ENCODE results near the gene SLC38A6. TPM values are rescaled to one million over a fixed set of nuclear protein-coding genes. Genes with fewer than 3 reads are reported as not detected.

SLC38A6 gene
- total RNA-seq (2014; rRNA removed; shearing (Covaris generic)) (9.8 and 23.2 TPM in 2 replicates), polyA plus RNA-seq (2016; fragmentation: Nextera tagmentation; extraction: Ambion mirVana) (11.9 TPM in 2 replicates)
- long read RNA-seq, partial matches to known transcripts: 0 of 7 reads
- long read RNA-seq, other reads (novel, unspliced or antisense): 7 of 7 reads

DNA sequence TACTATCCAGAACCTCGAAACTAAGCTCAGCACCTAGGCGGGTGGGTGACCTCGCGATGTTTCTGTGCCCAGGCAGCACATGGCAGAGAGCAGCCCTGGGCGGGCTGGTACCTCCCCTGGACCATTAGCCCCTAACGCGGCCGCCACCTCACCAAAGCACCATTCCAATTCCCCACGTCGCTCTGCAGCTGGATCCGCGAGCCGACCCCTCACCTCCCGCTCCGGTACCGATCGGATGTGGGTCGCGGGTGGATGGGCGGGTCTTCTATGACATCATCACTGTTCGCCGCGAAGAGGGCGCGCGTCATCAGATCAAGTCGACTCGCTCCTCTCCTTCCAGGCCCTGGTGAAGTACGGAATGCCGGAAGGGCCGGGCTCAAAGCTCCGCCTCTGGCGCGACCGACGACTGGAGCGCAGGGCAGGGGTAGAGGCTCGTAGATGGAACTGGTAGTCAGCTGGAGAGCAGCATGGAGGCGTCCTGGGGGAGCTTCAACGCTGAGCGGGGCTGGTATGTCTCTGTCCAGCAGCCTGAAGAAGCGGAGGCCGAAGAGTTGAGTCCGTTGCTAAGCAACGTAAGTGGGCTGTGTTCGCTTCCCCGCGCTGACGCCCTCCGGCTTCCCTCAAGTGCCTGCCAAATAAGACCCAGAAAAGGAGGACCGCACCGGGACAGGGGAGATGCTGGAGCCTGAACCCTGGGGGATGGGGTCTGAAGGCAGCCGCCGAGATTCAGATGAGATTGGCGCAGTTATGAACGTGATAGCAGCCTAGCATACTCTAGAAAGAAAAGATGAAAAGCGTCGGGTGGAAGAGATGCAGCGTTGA lies at the start of gene SLC38A6, which contains the start of gene TRMT5:
Gene SLC38A6, plus strand, starts transcription at position 435 of the 822 bp plus-strand sequence. Its CDS starts 33 bp downstream, at position 468.
Gene TRMT5, minus strand, starts transcription at position 269 of the 822 bp plus-strand sequence. Its CDS starts 106 bp downstream, at position 163.
- no peaks in the 10 kb centered on the region for H3K9me2 ChIP-seq (ENCODE audit: insufficient read depth)
- H3K27ac ChIP-seq (ENCODE audit: low read depth): peak within 1 kb of the TSS; percentile 66
- H3K36me3 ChIP-seq (ENCODE audit: insufficient read depth): no peaks in the 10 kb centered on the region; the same call in 1 of the 2 replicates
- Mint-ChIP-seq H3K4me1 (peaks cover 16% of the 10 kb centered on the region; the same call in 2 of the 3 replicates), H3K9me3 (no peaks in the 10 kb centered on the region), H3K4me3 (no peak within 1 kb of the TSS), H3K27ac (no peak within 1 kb of the TSS), H3K36me3 (ENCODE audit: low read depth) (peaks cover 17% of the 10 kb centered on the region; the same call in 2 of the 3 replicates), H3K27me3 (ENCODE audit: insufficient read depth, low read depth, poor library complexity) (no peaks in the 10 kb centered on the region)
- H3K4me1 ChIP-seq (ENCODE audit: insufficient read depth): peaks cover 5% of the 10 kb centered on the region; the same call in 1 of the 2 replicates
- H3K79me2 ChIP-seq (replicated peaks; ENCODE audit: insufficient read depth): peaks cover 41% of the 10 kb centered on the region
- peak; percentile 98 for ATAC-seq
- DNase-seq (ENCODE audit: low spot score): peak; percentile 97
- H3K4me2 ChIP-seq: peak within 1 kb of the TSS; percentile 95
- no peaks in the 10 kb centered on the region for H4K20me1 ChIP-seq (replicated peaks; ENCODE audit: insufficient read depth)
- H3F3A ChIP-seq (replicated peaks; ENCODE audit: low read depth): no peaks in the 10 kb centered on the region
- peak within 1 kb of the TSS; percentile 89 for H3K4me3 ChIP-seq
- peak within 1 kb of the TSS; percentile 99 for H2AFZ ChIP-seq
- no peaks in the 10 kb centered on the region for H3K27me3 ChIP-seq (ENCODE audit: insufficient read depth)
- TF ChIP-seq STAT1 (IDR thresholded peaks at IDR 0.05; ENCODE audit: unreplicated experiment) (no peak), JUNB (IDR thresholded peaks at IDR 0.05; ENCODE audit: unreplicated experiment) (no peak), CREB1 (CRISPR knock-in tag; IDR thresholded peaks at IDR 0.05; ENCODE audit: low read depth) (peak; percentile 99), ZNF114 (CRISPR knock-in tag; IDR thresholded peaks at IDR 0.05) (no peak), NANOG (IDR thresholded peaks at IDR 0.05; ENCODE audit: borderline replicate concordance) (0 out of 2 replicates have a peak, but pooled peaks have one; percentile 23), POLR2AphosphoS5 (IDR thresholded peaks at IDR 0.05; ENCODE audit: low read depth) (peak; percentile 97), ZNF331 (CRISPR knock-in tag; IDR thresholded peaks at IDR 0.05; ENCODE audit: low read depth) (no peak)
- TF ChIP-seq, protein P1, sequence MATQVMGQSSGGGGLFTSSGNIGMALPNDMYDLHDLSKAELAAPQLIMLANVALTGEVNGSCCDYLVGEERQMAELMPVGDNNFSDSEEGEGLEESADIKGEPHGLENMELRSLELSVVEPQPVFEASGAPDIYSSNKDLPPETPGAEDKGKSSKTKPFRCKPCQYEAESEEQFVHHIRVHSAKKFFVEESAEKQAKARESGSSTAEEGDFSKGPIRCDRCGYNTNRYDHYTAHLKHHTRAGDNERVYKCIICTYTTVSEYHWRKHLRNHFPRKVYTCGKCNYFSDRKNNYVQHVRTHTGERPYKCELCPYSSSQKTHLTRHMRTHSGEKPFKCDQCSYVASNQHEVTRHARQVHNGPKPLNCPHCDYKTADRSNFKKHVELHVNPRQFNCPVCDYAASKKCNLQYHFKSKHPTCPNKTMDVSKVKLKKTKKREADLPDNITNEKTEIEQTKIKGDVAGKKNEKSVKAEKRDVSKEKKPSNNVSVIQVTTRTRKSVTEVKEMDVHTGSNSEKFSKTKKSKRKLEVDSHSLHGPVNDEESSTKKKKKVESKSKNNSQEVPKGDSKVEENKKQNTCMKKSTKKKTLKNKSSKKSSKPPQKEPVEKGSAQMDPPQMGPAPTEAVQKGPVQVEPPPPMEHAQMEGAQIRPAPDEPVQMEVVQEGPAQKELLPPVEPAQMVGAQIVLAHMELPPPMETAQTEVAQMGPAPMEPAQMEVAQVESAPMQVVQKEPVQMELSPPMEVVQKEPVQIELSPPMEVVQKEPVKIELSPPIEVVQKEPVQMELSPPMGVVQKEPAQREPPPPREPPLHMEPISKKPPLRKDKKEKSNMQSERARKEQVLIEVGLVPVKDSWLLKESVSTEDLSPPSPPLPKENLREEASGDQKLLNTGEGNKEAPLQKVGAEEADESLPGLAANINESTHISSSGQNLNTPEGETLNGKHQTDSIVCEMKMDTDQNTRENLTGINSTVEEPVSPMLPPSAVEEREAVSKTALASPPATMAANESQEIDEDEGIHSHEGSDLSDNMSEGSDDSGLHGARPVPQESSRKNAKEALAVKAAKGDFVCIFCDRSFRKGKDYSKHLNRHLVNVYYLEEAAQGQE (IDR thresholded peaks at IDR 0.05; ENCODE audit: unreplicated experiment): peak; percentile 67
- TF ChIP-seq, protein P2, sequence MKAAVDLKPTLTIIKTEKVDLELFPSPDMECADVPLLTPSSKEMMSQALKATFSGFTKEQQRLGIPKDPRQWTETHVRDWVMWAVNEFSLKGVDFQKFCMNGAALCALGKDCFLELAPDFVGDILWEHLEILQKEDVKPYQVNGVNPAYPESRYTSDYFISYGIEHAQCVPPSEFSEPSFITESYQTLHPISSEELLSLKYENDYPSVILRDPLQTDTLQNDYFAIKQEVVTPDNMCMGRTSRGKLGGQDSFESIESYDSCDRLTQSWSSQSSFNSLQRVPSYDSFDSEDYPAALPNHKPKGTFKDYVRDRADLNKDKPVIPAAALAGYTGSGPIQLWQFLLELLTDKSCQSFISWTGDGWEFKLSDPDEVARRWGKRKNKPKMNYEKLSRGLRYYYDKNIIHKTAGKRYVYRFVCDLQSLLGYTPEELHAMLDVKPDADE (IDR thresholded peaks at IDR 0.05): peak; percentile 51; the same call in 1 of the 2 replicates
- TF ChIP-seq, protein P3, sequence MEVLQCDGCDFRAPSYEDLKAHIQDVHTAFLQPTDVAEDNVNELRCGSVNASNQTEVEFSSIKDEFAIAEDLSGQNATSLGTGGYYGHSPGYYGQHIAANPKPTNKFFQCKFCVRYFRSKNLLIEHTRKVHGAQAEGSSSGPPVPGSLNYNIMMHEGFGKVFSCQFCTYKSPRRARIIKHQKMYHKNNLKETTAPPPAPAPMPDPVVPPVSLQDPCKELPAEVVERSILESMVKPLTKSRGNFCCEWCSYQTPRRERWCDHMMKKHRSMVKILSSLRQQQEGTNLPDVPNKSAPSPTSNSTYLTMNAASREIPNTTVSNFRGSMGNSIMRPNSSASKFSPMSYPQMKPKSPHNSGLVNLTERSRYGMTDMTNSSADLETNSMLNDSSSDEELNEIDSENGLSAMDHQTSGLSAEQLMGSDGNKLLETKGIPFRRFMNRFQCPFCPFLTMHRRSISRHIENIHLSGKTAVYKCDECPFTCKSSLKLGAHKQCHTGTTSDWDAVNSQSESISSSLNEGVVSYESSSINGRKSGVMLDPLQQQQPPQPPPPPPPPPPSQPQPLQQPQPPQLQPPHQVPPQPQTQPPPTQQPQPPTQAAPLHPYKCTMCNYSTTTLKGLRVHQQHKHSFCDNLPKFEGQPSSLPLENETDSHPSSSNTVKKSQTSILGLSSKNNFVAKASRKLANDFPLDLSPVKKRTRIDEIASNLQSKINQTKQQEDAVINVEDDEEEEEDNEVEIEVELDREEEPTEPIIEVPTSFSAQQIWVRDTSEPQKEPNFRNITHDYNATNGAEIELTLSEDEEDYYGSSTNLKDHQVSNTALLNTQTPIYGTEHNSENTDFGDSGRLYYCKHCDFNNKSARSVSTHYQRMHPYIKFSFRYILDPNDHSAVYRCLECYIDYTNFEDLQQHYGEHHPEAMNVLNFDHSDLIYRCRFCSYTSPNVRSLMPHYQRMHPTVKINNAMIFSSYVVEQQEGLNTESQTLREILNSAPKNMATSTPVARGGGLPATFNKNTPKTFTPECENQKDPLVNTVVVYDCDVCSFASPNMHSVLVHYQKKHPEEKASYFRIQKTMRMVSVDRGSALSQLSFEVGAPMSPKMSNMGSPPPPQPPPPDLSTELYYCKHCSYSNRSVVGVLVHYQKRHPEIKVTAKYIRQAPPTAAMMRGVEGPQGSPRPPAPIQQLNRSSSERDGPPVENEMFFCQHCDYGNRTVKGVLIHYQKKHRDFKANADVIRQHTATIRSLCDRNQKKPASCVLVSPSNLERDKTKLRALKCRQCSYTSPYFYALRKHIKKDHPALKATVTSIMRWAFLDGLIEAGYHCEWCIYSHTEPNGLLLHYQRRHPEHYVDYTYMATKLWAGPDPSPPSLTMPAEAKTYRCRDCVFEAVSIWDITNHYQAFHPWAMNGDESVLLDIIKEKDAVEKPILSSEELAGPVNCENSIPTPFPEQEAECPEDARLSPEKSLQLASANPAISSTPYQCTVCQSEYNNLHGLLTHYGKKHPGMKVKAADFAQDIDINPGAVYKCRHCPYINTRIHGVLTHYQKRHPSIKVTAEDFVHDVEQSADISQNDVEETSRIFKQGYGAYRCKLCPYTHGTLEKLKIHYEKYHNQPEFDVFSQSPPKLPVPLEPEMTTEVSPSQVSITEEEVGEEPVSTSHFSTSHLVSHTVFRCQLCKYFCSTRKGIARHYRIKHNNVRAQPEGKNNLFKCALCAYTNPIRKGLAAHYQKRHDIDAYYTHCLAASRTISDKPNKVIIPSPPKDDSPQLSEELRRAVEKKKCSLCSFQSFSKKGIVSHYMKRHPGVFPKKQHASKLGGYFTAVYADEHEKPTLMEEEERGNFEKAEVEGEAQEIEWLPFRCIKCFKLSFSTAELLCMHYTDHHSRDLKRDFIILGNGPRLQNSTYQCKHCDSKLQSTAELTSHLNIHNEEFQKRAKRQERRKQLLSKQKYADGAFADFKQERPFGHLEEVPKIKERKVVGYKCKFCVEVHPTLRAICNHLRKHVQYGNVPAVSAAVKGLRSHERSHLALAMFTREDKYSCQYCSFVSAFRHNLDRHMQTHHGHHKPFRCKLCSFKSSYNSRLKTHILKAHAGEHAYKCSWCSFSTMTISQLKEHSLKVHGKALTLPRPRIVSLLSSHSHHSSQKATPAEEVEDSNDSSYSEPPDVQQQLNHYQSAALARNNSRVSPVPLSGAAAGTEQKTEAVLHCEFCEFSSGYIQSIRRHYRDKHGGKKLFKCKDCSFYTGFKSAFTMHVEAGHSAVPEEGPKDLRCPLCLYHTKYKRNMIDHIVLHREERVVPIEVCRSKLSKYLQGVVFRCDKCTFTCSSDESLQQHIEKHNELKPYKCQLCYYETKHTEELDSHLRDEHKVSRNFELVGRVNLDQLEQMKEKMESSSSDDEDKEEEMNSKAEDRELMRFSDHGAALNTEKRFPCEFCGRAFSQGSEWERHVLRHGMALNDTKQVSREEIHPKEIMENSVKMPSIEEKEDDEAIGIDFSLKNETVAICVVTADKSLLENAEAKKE (CRISPR knock-in tag; IDR thresholded peaks at IDR 0.05): no peak
